HCT116 (cell line): ENCODE results near the gene KRT77. TPM values are rescaled to one million over a fixed set of nuclear protein-coding genes. Genes with fewer than 3 reads are reported as not detected.

Experiments used
- ATAC-seq: fragments of 200-7000 bp; cut with Tn5 transposase; 2 replicates; pipeline ENCODE4 v1.9.1; 2020; ENCODE audit warnings: mild to moderate bottlenecking, moderate library complexity
- BruUV-seq: library from RNA; stranded (reverse); fragments of 400-500 nt; replicated peaks from 2 replicates; lab custom pipeline; 2021; lab: Mats Ljungman, UMichigan
- CTCF ChIA-PET: fragments of 300-600 bp; sonication (Branson Sonifier 250); formaldehyde crosslinking; loops from one replicate; lab custom pipeline; 2021; ENCODE audit warnings: antibody characterized with exemption; lab: Charles Lee
- POLR2A ChIA-PET: fragments of 300-600, 350-600 bp; sonication (Branson Sonifier 250); formaldehyde crosslinking; loops from one replicate; lab custom pipeline; 2021; ENCODE audit warnings: antibody characterized with exemption; lab: Charles Lee
- RAD21 ChIA-PET, 2 experiments: fragments of 300-600 bp; sonication (Branson Sonifier 250); formaldehyde crosslinking; loops; one replicate each; lab custom pipeline; 2023; ENCODE audit warnings: low total read pairs in 2 of 2; ENCODE audit not compliant: uncharacterized antibody in 2 of 2, unreplicated experiment in 2 of 2, low non-redundant PET in 1 of 2; lab: Charles Lee
- DNase-seq: peaks from one replicate; pipeline ENCODE4 v3.0.0-alpha.2; 2010; ENCODE audit warnings: low read depth, low spot score
- H2AFZ ChIP-seq: fragments of 200-600 bp; shearing (Covaris generic), sonication (generic); 2 replicates; pipeline ENCODE4 v1.6.1; 2017; ENCODE audit warnings: low read depth, mixed run types, mixed read lengths, antibody characterized with exemption, low read length; ENCODE audit not compliant: poor library complexity, severe bottlenecking
- H3K27ac ChIP-seq: 2 replicates; pipeline ENCODE4 v1.5.1; 2012; ENCODE audit warnings: low read depth, low read length
- H3K27me3 ChIP-seq: fragments of 200-600 bp; sonication (generic); 2 replicates; pipeline ENCODE4 v1.6.1; 2016; ENCODE audit warnings: mixed run types, low read length, mixed read lengths; ENCODE audit not compliant: insufficient read depth
- H3K36me3 ChIP-seq, 2 experiments: fragments of 200-500 bp in 1 of 2; fragments of 200-600 bp in 1 of 2; sonication (Bioruptor generic) in 1 of 2; sonication (generic) in 1 of 2; 2 replicates each; pipeline versions ENCODE4 v1.5.1 to v1.6.1; 2014 to 2016; ENCODE audit warnings: low read length in 2 of 2, inconsistent platforms in 1 of 2, mixed read lengths in 1 of 2, mixed run types in 1 of 2; ENCODE audit not compliant: insufficient read depth in 2 of 2, control insufficient read depth in 1 of 2
- H3K4me1 ChIP-seq, 2 experiments: fragments of 200-600 bp in 1 of 2; sonication (generic) in 1 of 2; 2 replicates each; pipeline versions ENCODE4 v1.5.1 to v1.6.1; 2012 to 2017; ENCODE audit warnings: low read length in 2 of 2, inconsistent platforms in 1 of 2, mild to moderate bottlenecking in 1 of 2, mixed read lengths in 1 of 2, mixed run types in 1 of 2, moderate library complexity in 1 of 2; ENCODE audit not compliant: insufficient read depth in 2 of 2, control insufficient read depth in 1 of 2
- H3K4me2 ChIP-seq: fragments of 200-600 bp; sonication (generic); 2 replicates; pipeline ENCODE4 v1.6.1; 2017; ENCODE audit warnings: mixed run types, low read length, mixed read lengths
- H3K4me3 ChIP-seq, 2 experiments: fragments of 200-600 bp in 1 of 2; sonication (generic) in 1 of 2; replicated peaks in 1 of 2; 2 replicates each; pipeline ENCODE4 v1.5.1; 2011 to 2016; ENCODE audit warnings: low read length in 2 of 2, control low read depth in 1 of 2, low read depth in 1 of 2, mild to moderate bottlenecking in 1 of 2, mixed read lengths in 1 of 2, mixed run types in 1 of 2
- H3K79me2 ChIP-seq: fragments of 200-600 bp; sonication (generic); 2 replicates; pipeline ENCODE4 v1.6.1; 2017; ENCODE audit warnings: mild to moderate bottlenecking, mixed run types, low read length, moderate library complexity, mixed read lengths; ENCODE audit not compliant: insufficient read depth
- H3K9ac ChIP-seq: fragments of 200-600 bp; sonication (generic); 2 replicates; pipeline ENCODE4 v1.6.1; 2016; ENCODE audit warnings: low read length, mixed read lengths
- H3K9me2 ChIP-seq: fragments of 200-600 bp; sonication (generic), shearing (Covaris generic); 2 replicates; pipeline ENCODE4 v1.6.1; 2017; ENCODE audit warnings: mixed run types, mild to moderate bottlenecking, moderate library complexity; ENCODE audit not compliant: insufficient read depth
- H3K9me3 ChIP-seq, 2 experiments: fragments of 200-500 bp in 1 of 2; fragments of 200-600 bp in 1 of 2; sonication (Bioruptor generic) in 1 of 2; sonication (generic) in 1 of 2; 2 replicates each; pipeline ENCODE4 v1.6.1; 2014 to 2017; ENCODE audit warnings: low read length in 2 of 2, mixed read lengths in 2 of 2, inconsistent platforms in 1 of 2, low read depth in 1 of 2, mild to moderate bottlenecking in 1 of 2, mixed run types in 1 of 2, moderate library complexity in 1 of 2; ENCODE audit not compliant: control insufficient read depth in 1 of 2, insufficient read depth in 1 of 2
- H4K20me1 ChIP-seq: fragments of 200-600 bp; sonication (generic), shearing (Covaris generic); 2 replicates; pipeline ENCODE4 v1.6.1; 2017; ENCODE audit warnings: mixed run types, mild to moderate bottlenecking, moderate library complexity; ENCODE audit not compliant: insufficient read depth
- CBX3 ChIP-seq: IDR thresholded peaks from 2 replicates; pipeline ENCODE4 v1.6.1; 2012; ENCODE audit warnings: low read depth
- ELF1 ChIP-seq: IDR thresholded peaks from 2 replicates; pipeline ENCODE4 v1.6.1; 2012; ENCODE audit warnings: low read depth, borderline replicate concordance
- JUND ChIP-seq: IDR thresholded peaks from 2 replicates; pipeline ENCODE4 v1.6.1; 2012
- POLR2A ChIP-seq: IDR thresholded peaks from 2 replicates; pipeline ENCODE4 v1.7.0; 2011; ENCODE audit warnings: borderline replicate concordance; ENCODE audit not compliant: insufficient read depth, insufficient read length; ENCODE audit errors: extremely low read depth
- intact Hi-C: fragments of 100-400 bp; cut with micrococcal nuclease; formaldehyde crosslinking; loops from 2 replicates; pipeline ENCODE4 v1.10.0; 2022
- total RNA-seq: library from RNA; stranded (reverse); gene quantifications from one replicate; pipeline ENCODE4 v1.2.1, GENCODE V29; 2021; ENCODE audit not compliant: unreplicated experiment

The KRT77 gene
- total RNA-seq, 1 experiment from 2014 or later: not detected

GRCh38 chr12:52649066-52649465 is 54.3 kb downstream of the KRT77 start:
- RAD21 ChIA-PET: no interaction called here
- CTCF ChIA-PET: no interaction called here
- H3K4me2 ChIP-seq: no peak overlapping the region
- intact Hi-C loops: no loop called here
- no peak overlapping the region for H2AFZ ChIP-seq
- no peaks in the 10 kb centered on the region for H3K9me2 ChIP-seq
- H3K27ac ChIP-seq: no peak overlapping the region
- H3K4me1 ChIP-seq: no peaks in the 10 kb centered on the region
- TF ChIP-seq CBX3: no peak
- TF ChIP-seq POLR2A: no peak
- no peak for TF ChIP-seq ELF1
- no peak overlapping the region for H3K9ac ChIP-seq
- H3K79me2 ChIP-seq: no peaks in the 10 kb centered on the region
- peaks cover 6% of the 10 kb centered on the region; the same call in 1 of the 2 replicates for H3K27me3 ChIP-seq
- BruUV-seq: no TSS peak
- DNase-seq (no peak), ATAC-seq (no peak)
- no peaks in the 10 kb centered on the region for H3K36me3 ChIP-seq
- POLR2A ChIA-PET: no interaction called here
- H3K4me3 ChIP-seq: no peak overlapping the region
- H3K9me3 ChIP-seq: no peaks in the 10 kb centered on the region
- no peaks in the 10 kb centered on the region for H4K20me1 ChIP-seq

GRCh38 chr12:52648012-52648550 is 55.2 kb downstream of the KRT77 start:
- H3K9ac ChIP-seq: no peak overlapping the region
- no peaks in the 10 kb centered on the region for H3K4me1 ChIP-seq
- TF ChIP-seq JUND: no peak
- no peak for TF ChIP-seq ELF1
- TF ChIP-seq POLR2A: no peak
- BruUV-seq: no TSS peak
- H3K27me3 ChIP-seq: peaks cover 6% of the 10 kb centered on the region; the same call in 1 of the 2 replicates
- ChIA-PET CTCF (no interaction called here), POLR2A (no interaction called here), RAD21 (no interaction called here)
- H2AFZ ChIP-seq: no peak overlapping the region
- no peaks in the 10 kb centered on the region for H4K20me1 ChIP-seq
- H3K36me3 ChIP-seq: no peaks in the 10 kb centered on the region
- H3K79me2 ChIP-seq: no peaks in the 10 kb centered on the region
- DNase-seq (no peak), ATAC-seq (no peak)
- no peaks in the 10 kb centered on the region for H3K9me2 ChIP-seq
- intact Hi-C loops: no loop called here
- H3K27ac ChIP-seq: no peak overlapping the region
- no peak overlapping the region for H3K4me2 ChIP-seq
- H3K9me3 ChIP-seq: no peaks in the 10 kb centered on the region
- no peak overlapping the region for H3K4me3 ChIP-seq
